GM12878 (cell line): ENCODE data around the gene ZCCHC24. TPM values are rescaled to one million over a fixed set of nuclear protein-coding genes. Genes with fewer than 3 reads are reported as not detected.
"Not testable (repeated sequence)": the region's sequence is repeated elsewhere in the genome, so short reads cannot be mapped to it uniquely, and the experiment has no call there.

Experiments used
- ATAC-seq: fragments of 200-7000 bp; cut with Tn5 transposase; 3 replicates; pipeline ENCODE4 v1.9.1; 2020; ENCODE audit warnings: mild to moderate bottlenecking, moderate library complexity
- BruUV-seq: library from RNA; stranded (reverse); fragments of 400-500 nt; replicated peaks from 2 replicates; lab custom pipeline; 2021; lab: Mats Ljungman, UMichigan
- CTCF ChIA-PET: fragments of 300-600 bp; sonication (Branson Sonifier 250); formaldehyde crosslinking; extraction: SDS; loops from one replicate; lab custom pipeline; 2021; ENCODE audit warnings: inconsistent platforms; lab: Yijun Ruan, JAX
- POLR2A ChIA-PET: fragments of 350-600 bp; formaldehyde crosslinking; extraction: SDS; loops from one replicate; lab custom pipeline; 2021; ENCODE audit warnings: inconsistent platforms; lab: Charles Lee
- RAD21 ChIA-PET: fragments of 300-600 bp; sonication (Branson Sonifier 250); formaldehyde crosslinking; loops from one replicate; lab custom pipeline; 2023; ENCODE audit warnings: antibody characterized with exemption; ENCODE audit not compliant: unreplicated experiment; lab: Charles Lee
- SMC1A ChIA-PET: fragments of 300-600 bp; sonication (Branson Sonifier 250); formaldehyde crosslinking; loops from one replicate; lab custom pipeline; 2023; ENCODE audit not compliant: unreplicated experiment, uncharacterized antibody; lab: Charles Lee
- DNase-seq: peaks from one replicate; pipeline ENCODE4 v3.0.0-alpha.2; 2011; ENCODE audit warnings: low read depth, low spot score
- FAIRE-seq: peaks from 3 replicates; lab custom pipeline; 2011; peaks lifted over from hg19 to GRCh38; lab: Jason Lieb, UNC
- H2AFZ ChIP-seq: 2 replicates; pipeline ENCODE4 v1.6.0; 2011; ENCODE audit warnings: low read depth, low read length, control low read depth; ENCODE audit not compliant: control insufficient read depth
- H3K27ac ChIP-seq: 2 replicates; pipeline ENCODE4 v1.5.1; 2011; ENCODE audit warnings: control low read depth; ENCODE audit not compliant: control insufficient read depth, insufficient read depth
- H3K27me3 ChIP-seq, 2 experiments: replicated peaks in 1 of 2; 2 replicates each; pipeline versions ENCODE4 v1.6.0 to v1.6.1; 2011; ENCODE audit warnings: low read length in 1 of 2; ENCODE audit not compliant: control insufficient read depth in 2 of 2, insufficient read depth in 2 of 2
- H3K36me3 ChIP-seq, 2 experiments: 2 replicates each; pipeline ENCODE4 v1.5.1; 2011; ENCODE audit warnings: low read length in 1 of 2; ENCODE audit not compliant: control insufficient read depth in 2 of 2, insufficient read depth in 2 of 2
- H3K4me1 ChIP-seq: 2 replicates; pipeline ENCODE4 v1.6.1; 2011; ENCODE audit warnings: mild to moderate bottlenecking, low read length, moderate library complexity, mixed read lengths; ENCODE audit not compliant: control insufficient read depth, insufficient read depth
- H3K4me2 ChIP-seq: 2 replicates; pipeline ENCODE4 v1.6.0; 2011; ENCODE audit warnings: control low read depth; ENCODE audit not compliant: control insufficient read depth, insufficient read depth
- H3K4me3 ChIP-seq: fragments of 200-600 bp; sonication (generic); 2 replicates; pipeline ENCODE4 v1.5.1; 2016
- H3K79me2 ChIP-seq: 2 replicates; pipeline ENCODE4 v1.6.0; 2011; ENCODE audit warnings: low read length; ENCODE audit not compliant: control insufficient read depth, insufficient read depth
- H3K9ac ChIP-seq: 2 replicates; pipeline ENCODE4 v1.8.0; 2011; ENCODE audit warnings: low read length, control low read depth, mixed read lengths; ENCODE audit not compliant: control insufficient read depth, insufficient read depth
- H3K9me3 ChIP-seq: replicated peaks from 3 replicates; pipeline ENCODE4 v1.5.1; 2011; ENCODE audit warnings: mild to moderate bottlenecking, low read length; ENCODE audit not compliant: control insufficient read depth, insufficient read depth
- H4K20me1 ChIP-seq: 2 replicates; pipeline ENCODE4 v1.6.0; 2011; ENCODE audit not compliant: control insufficient read depth, insufficient read depth
- WGBS: methylation state at CpG from one replicate; pipeline ENCODE4 v1.1.6; 2016; ENCODE audit warnings: low lambda C conversion rate; ENCODE audit not compliant: insufficient replicate concordance, insufficient coverage; ENCODE audit errors: missing lambda C conversion rate; 5-methylcytosine and 5-hydroxymethylcytosine counted together
- in situ Hi-C: fragments of 300-500 bp; cut with MboI; formaldehyde crosslinking; loops from 9 replicates; pipeline ENCODE4 v1.14.3; 2018; ENCODE audit warnings: mixed read lengths
- intact Hi-C: fragments of 100-400 bp; cut with micrococcal nuclease; formaldehyde crosslinking; loops from one replicate; pipeline ENCODE4 v1.14.2; 2022; ENCODE audit not compliant: unreplicated experiment
- polyA plus RNA-seq, 11 experiments: library from polyadenylated mRNA; depleted of rRNA in 4 of 11; unstranded in 6 of 11; stranded (reverse) in 5 of 11; fragments of >200 nt; fragmentation: Nextera tagmentation in 4 of 11; fragmentation: Illumina TruSeq in 1 of 11; extraction: Ambion mirVana in 4 of 11; extraction: Trizol in 1 of 11; gene quantifications; 1 replicate in 1 of 11; 2 replicates in 10 of 11; pipeline versions ENCODE4 v1.2.1 to v1.2.3, GENCODE V29; 2011 to 2016; ENCODE audit warnings: inconsistent platforms in 2 of 11, missing spikeins in 2 of 11, low read depth in 1 of 11
- total RNA-seq, 4 experiments: library from RNA; depleted of rRNA in 3 of 4; stranded (reverse); fragments of >200 nt in 3 of 4; fragmentation: Illumina TruSeq in 1 of 4; extraction: Trizol in 1 of 4; gene quantifications; 2 replicates each; pipeline versions ENCODE4 v1.2.1 to v1.2.3, GENCODE V29; 2013 to 2021

Gene ZCCHC24
- total and polyA plus RNA-seq, 10 of the 15 experiments (the other 5 are each of a cell fraction or from before 2014, with no cell fraction given), result 0.02 to 0.62 (median 0.04) TPM; not detected in 4

DNA sequence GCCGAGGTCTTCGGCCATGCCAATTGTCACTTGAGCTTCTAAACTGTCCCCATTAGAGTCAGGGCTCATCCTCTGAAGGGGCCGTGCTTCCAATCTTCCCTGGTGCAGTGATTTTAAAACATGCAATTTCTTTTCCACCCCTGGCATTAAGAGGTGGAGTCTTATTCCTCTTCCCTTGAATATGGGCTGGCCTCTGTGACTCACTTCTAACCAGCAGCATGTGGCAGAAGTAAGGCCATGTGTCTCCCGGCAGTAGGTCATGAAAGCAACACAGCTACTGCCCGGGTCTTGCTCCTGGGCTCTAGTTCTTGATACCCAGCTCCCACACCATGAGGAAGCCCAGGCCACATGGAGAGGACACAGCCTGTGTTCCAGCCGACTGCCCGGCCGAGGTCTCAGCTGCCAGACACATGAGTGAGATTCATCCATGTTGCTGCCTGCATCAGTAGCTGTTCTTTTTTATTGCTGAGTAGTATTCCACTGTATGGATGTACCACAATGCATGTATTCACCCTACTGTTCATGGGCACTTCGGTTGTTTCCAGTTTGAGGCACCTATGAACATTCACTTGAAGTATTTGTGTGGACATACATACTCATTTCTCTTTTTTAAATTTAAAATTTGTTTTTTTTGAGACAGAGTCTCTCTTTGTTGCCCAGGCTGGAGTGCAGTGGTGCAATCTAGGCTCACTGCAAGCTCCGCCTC is 112.7 kb downstream of the ZCCHC24 start:
- H2AFZ ChIP-seq, H3K79me2 ChIP-seq, H3K9me3 ChIP-seq, intact Hi-C loops, H4K20me1 ChIP-seq, H3K27ac ChIP-seq, H3K36me3 ChIP-seq, H3K4me2 ChIP-seq, H3K27me3 ChIP-seq, H3K4me3 ChIP-seq, FAIRE-seq, ATAC-seq, H3K9ac ChIP-seq, BruUV-seq, DNase-seq, in situ Hi-C loops: not testable (repeated sequence)
- ChIA-PET CTCF (interaction anchor here (1.1 to 2.9 kb wide), 3 partner anchors 8 to 14 kb away, joined by 3 to 27 read pairs (median 3); partner anchors contain the start of gene PPIF), SMC1A (interaction anchor here (1.1 to 2.5 kb wide), 3 partner anchors 11 to 16 kb away, joined by 3 to 17 read pairs (median 16); no protein-coding TSS in a partner anchor), POLR2A (interaction anchor here (1.1 kb wide), 1 partner anchor 15 kb away, joined by 3 read pairs; no protein-coding TSS in a partner anchor), RAD21 (interaction anchor here (1.1 to 2.4 kb wide), 5 partner anchors 12 to 89 kb away, joined by 4 to 7 read pairs (median 5); partner anchors contain the start of gene PPIF)
- peaks cover 11% of the 10 kb centered on the region for H3K4me1 ChIP-seq
- 94% methylated on average over 2 of the region's 10 CpGs for WGBS

Other genes starting within 250 kb of the ZCCHC24 start
- 52.1 and 52.4 TPM in 2 replicates for gene PPIF, start 98.2 kb downstream of the ZCCHC24 start, total RNA-seq (2014; rRNA removed)
- gene PPIF, start 98.2 kb downstream of the ZCCHC24 start, total RNA-seq (2014; rRNA removed; fragmentation: Illumina TruSeq; extraction: Trizol), result 69.0 and 78.3 TPM in 2 replicates
- gene PPIF, start 98.2 kb downstream of the ZCCHC24 start, total RNA-seq (2021), result 162 and 180 TPM in 2 replicates
- 111 and 145 TPM in 2 replicates for gene PPIF, start 98.2 kb downstream of the ZCCHC24 start, polyA plus RNA-seq (2011; rRNA removed)
- 106 and 164 TPM in 2 replicates for gene PPIF, start 98.2 kb downstream of the ZCCHC24 start, polyA plus RNA-seq (2014; fragmentation: Illumina TruSeq; extraction: Trizol)
- gene PPIF, start 98.2 kb downstream of the ZCCHC24 start, polyA plus RNA-seq (2014; fragmentation: Nextera tagmentation; extraction: Ambion mirVana), result 10 to 100 TPM; 28.8 to 71.9 TPM
- 127 and 129 TPM in 2 replicates for gene PPIF, start 98.2 kb downstream of the ZCCHC24 start, polyA plus RNA-seq (2014; rRNA removed)
- gene PPIF, start 98.2 kb downstream of the ZCCHC24 start, polyA plus RNA-seq (2016; fragmentation: Nextera tagmentation; extraction: Ambion mirVana), result 100 to 1,000 TPM; 129 to 140 TPM
- 0.45 and 0.71 TPM in 2 replicates for gene EIF5AL1, start 66.9 kb upstream of the ZCCHC24 start, total RNA-seq (2014; rRNA removed)
- gene EIF5AL1, start 66.9 kb upstream of the ZCCHC24 start, total RNA-seq (2014; rRNA removed; fragmentation: Illumina TruSeq; extraction: Trizol), result 0.09 and 0.22 TPM in 2 replicates
- gene EIF5AL1, start 66.9 kb upstream of the ZCCHC24 start, total RNA-seq (2021), result 0.08 and 0.26 TPM in 2 replicates
- 1.2 and 1.3 TPM in 2 replicates for gene EIF5AL1, start 66.9 kb upstream of the ZCCHC24 start, polyA plus RNA-seq (2011; rRNA removed)
- 1.7 and 3.3 TPM in 2 replicates for gene EIF5AL1, start 66.9 kb upstream of the ZCCHC24 start, polyA plus RNA-seq (2014; fragmentation: Illumina TruSeq; extraction: Trizol)
- under 1 TPM in 1 of 2 experiments, not detected in 1; 0.02 TPM for gene EIF5AL1, start 66.9 kb upstream of the ZCCHC24 start, polyA plus RNA-seq (2014; fragmentation: Nextera tagmentation; extraction: Ambion mirVana)
- 0.29 and 0.46 TPM in 2 replicates for gene EIF5AL1, start 66.9 kb upstream of the ZCCHC24 start, polyA plus RNA-seq (2014; rRNA removed)
- 1 to 10 TPM; 6.5 to 8.3 TPM for gene EIF5AL1, start 66.9 kb upstream of the ZCCHC24 start, polyA plus RNA-seq (2016; fragmentation: Nextera tagmentation; extraction: Ambion mirVana)
- not detected in 2 replicates for gene SFTPA2, start 114.8 kb upstream of the ZCCHC24 start, total RNA-seq (2014; rRNA removed)
- not detected in 2 replicates for gene SFTPA2, start 114.8 kb upstream of the ZCCHC24 start, total RNA-seq (2014; rRNA removed; fragmentation: Illumina TruSeq; extraction: Trizol)
- 3.4 and 4.2 TPM in 2 replicates for gene SFTPA2, start 114.8 kb upstream of the ZCCHC24 start, total RNA-seq (2021)
- 0.03 TPM in 1 of 2 replicates, not detected in the other for gene SFTPA2, start 114.8 kb upstream of the ZCCHC24 start, polyA plus RNA-seq (2011; rRNA removed)
- not detected in 2 replicates for gene SFTPA2, start 114.8 kb upstream of the ZCCHC24 start, polyA plus RNA-seq (2014; fragmentation: Illumina TruSeq; extraction: Trizol)
- gene SFTPA2, start 114.8 kb upstream of the ZCCHC24 start, polyA plus RNA-seq (2014; fragmentation: Nextera tagmentation; extraction: Ambion mirVana), result not detected
- not detected in 2 replicates for gene SFTPA2, start 114.8 kb upstream of the ZCCHC24 start, polyA plus RNA-seq (2014; rRNA removed)
- gene SFTPA2, start 114.8 kb upstream of the ZCCHC24 start, polyA plus RNA-seq (2016; fragmentation: Nextera tagmentation; extraction: Ambion mirVana), result not detected
- not detected in 2 replicates for gene SFTPA1, start 165.3 kb upstream of the ZCCHC24 start, total RNA-seq (2014; rRNA removed)
- gene SFTPA1, start 165.3 kb upstream of the ZCCHC24 start, total RNA-seq (2014; rRNA removed; fragmentation: Illumina TruSeq; extraction: Trizol), result not detected in 2 replicates
- gene SFTPA1, start 165.3 kb upstream of the ZCCHC24 start, total RNA-seq (2021), result 2.4 and 3.7 TPM in 2 replicates
- not detected in 2 replicates for gene SFTPA1, start 165.3 kb upstream of the ZCCHC24 start, polyA plus RNA-seq (2011; rRNA removed)
- not detected in 2 replicates for gene SFTPA1, start 165.3 kb upstream of the ZCCHC24 start, polyA plus RNA-seq (2014; fragmentation: Illumina TruSeq; extraction: Trizol)
- gene SFTPA1, start 165.3 kb upstream of the ZCCHC24 start, polyA plus RNA-seq (2014; fragmentation: Nextera tagmentation; extraction: Ambion mirVana), result not detected
- gene SFTPA1, start 165.3 kb upstream of the ZCCHC24 start, polyA plus RNA-seq (2014; rRNA removed), result not detected in 2 replicates
- not detected for gene SFTPA1, start 165.3 kb upstream of the ZCCHC24 start, polyA plus RNA-seq (2016; fragmentation: Nextera tagmentation; extraction: Ambion mirVana)